Tibial artery (tissue), 4 donors: Measurements from ENCODE around the gene ITGB7.

Experiments
- DNase-seq, 2 donors: peaks; one replicate each; pipeline ENCODE4 v3.0.0-alpha.2; 2019
- H3K27ac ChIP-seq, 2 donors: fragments of 200-600 bp; sonication (generic) in 1 of 2; 1 replicate in 1 of 2; 2 replicates in 1 of 2; pipeline ENCODE4 v1.5.1; 2018 to 2019; ENCODE audit warnings: mild to moderate bottlenecking in 1 of 2
- H3K27me3 ChIP-seq, 2 donors: fragments of 200-600 bp; sonication (generic) in 1 of 2; one replicate each; pipeline versions ENCODE4 v1.5.1 to v1.6.0; 2016 to 2019
- H3K36me3 ChIP-seq, 3 donors: fragments of 200-600 bp; sonication (generic) in 2 of 3; one replicate each; pipeline ENCODE4 v1.5.1; 2016 to 2019; ENCODE audit warnings: mild to moderate bottlenecking in 2 of 3
- H3K4me1 ChIP-seq, 4 donors: fragments of 200-600 bp; sonication (generic) in 2 of 4; 1 replicate in 3 of 4; 2 replicates in 1 of 4; pipeline ENCODE4 v1.5.1; 2016 to 2019
- H3K4me3 ChIP-seq, 2 donors: fragments of 200-600 bp; sonication (generic) in 1 of 2; 1 replicate in 1 of 2; 2 replicates in 1 of 2; pipeline ENCODE4 v1.5.1; 2018 to 2019; ENCODE audit warnings: mild to moderate bottlenecking in 2 of 2
- H3K9me3 ChIP-seq, 3 donors: fragments of 200-600 bp; sonication (generic) in 1 of 3; one replicate each; pipeline ENCODE4 v1.5.1; 2016 to 2019
- CTCF ChIP-seq, 2 experiments: fragments of 200-600 bp in 1 of 2; fragments of 450-650 bp in 1 of 2; IDR thresholded peaks; one replicate each; pipeline ENCODE4 v1.5.1; 2017 to 2019; ENCODE audit warnings: antibody characterized with exemption in 2 of 2, mild to moderate bottlenecking in 1 of 2, moderate library complexity in 1 of 2
- intact Hi-C: fragments of 100-400 bp; cut with DNase I; formaldehyde crosslinking; loops from one replicate; pipeline ENCODE4 v1.15.0; 2023; ENCODE audit warnings: low total_unique reads

Gene ITGB7

GRCh38 chr12:53201177-53201541, 5.9 kb downstream of the ITGB7 start:
- no peaks in the 10 kb centered on the region for H3K9me3 ChIP-seq
- H3K27ac ChIP-seq, result peak overlapping the region in 1 of 2 donors; percentile 46
- TF ChIP-seq CTCF (IDR thresholded peaks at IDR 0.05), result no peak
- H3K36me3 ChIP-seq, result no peaks in the 10 kb centered on the region
- H3K4me3 ChIP-seq, result no peak overlapping the region
- DNase-seq, result no peak
- peaks cover 0 to 12% (median 10%) of the 10 kb centered on the region in 4 donors for H3K4me1 ChIP-seq
- H3K27me3 ChIP-seq, result no peaks in the 10 kb centered on the region
- intact Hi-C loops, result no loop called here

GRCh38 chr12:53200458-53201176, 6.4 kb downstream of the ITGB7 start:
- TF ChIP-seq CTCF (IDR thresholded peaks at IDR 0.05), result no peak
- no peak overlapping the region for H3K4me3 ChIP-seq
- no peak for DNase-seq
- peak overlapping the region in 1 of 2 donors; percentile 46 for H3K27ac ChIP-seq
- H3K27me3 ChIP-seq, result no peaks in the 10 kb centered on the region
- intact Hi-C loops, result no loop called here
- no peaks in the 10 kb centered on the region for H3K36me3 ChIP-seq
- peaks cover 0 to 12% (median 10%) of the 10 kb centered on the region in 4 donors for H3K4me1 ChIP-seq
- H3K9me3 ChIP-seq, result no peaks in the 10 kb centered on the region

GRCh38 chr12:53200107-53200457, 7.0 kb downstream of the ITGB7 start:
- DNase-seq, result no peak
- H3K27ac ChIP-seq, result no peak overlapping the region
- H3K4me1 ChIP-seq, result peaks cover 0 to 12% (median 10%) of the 10 kb centered on the region in 4 donors
- no peaks in the 10 kb centered on the region for H3K27me3 ChIP-seq
- intact Hi-C loops, result no loop called here
- H3K36me3 ChIP-seq, result no peaks in the 10 kb centered on the region
- no peak for TF ChIP-seq CTCF (IDR thresholded peaks at IDR 0.05)
- H3K4me3 ChIP-seq, result no peak overlapping the region
- no peaks in the 10 kb centered on the region for H3K9me3 ChIP-seq

- intact Hi-C loops, result loop anchor here (5.0 kb wide), 2 partner anchors 42 to 132 kb away; no protein-coding TSS in a partner anchor
- Histone ChIP-seq H3K27me3 (no peaks in the 10 kb centered on the region), H3K27ac (no peak overlapping the region), H3K4me1 (peaks cover 0 to 12% (median 10%) of the 10 kb centered on the region in 4 donors), H3K36me3 (no peaks in the 10 kb centered on the region), H3K9me3 (no peaks in the 10 kb centered on the region), H3K4me3 (no peak overlapping the region)
- no peak for DNase-seq
- TF ChIP-seq CTCF (IDR thresholded peaks at IDR 0.05), result no peak
Observed at GRCh38 chr12:53199700-53200099, 7.4 kb downstream of the ITGB7 start.

GRCh38 chr12:53198486-53199110, 8.5 kb downstream of the ITGB7 start:
- no peak for TF ChIP-seq CTCF (IDR thresholded peaks at IDR 0.05)
- no peak for DNase-seq
- Histone ChIP-seq H3K9me3 (no peaks in the 10 kb centered on the region), H3K36me3 (no peaks in the 10 kb centered on the region), H3K27me3 (no peaks in the 10 kb centered on the region), H3K4me3 (no peak overlapping the region), H3K4me1 (peaks cover 0 to 12% (median 10%) of the 10 kb centered on the region in 4 donors), H3K27ac (no peak overlapping the region)
- intact Hi-C loops, result loop anchor here (5.0 kb wide), 2 partner anchors 41 to 131 kb away; no protein-coding TSS in a partner anchor
